ENCODE data around the gene CUBN. TPM values are rescaled to one million over a fixed set of nuclear protein-coding genes. Genes with fewer than 3 reads are reported as not detected.

Gene CUBN
- polyA plus RNA-seq, 2 of the 4 experiments (the other 2 are of a cell fraction): 0.08 to 0.28 TPM

DNA sequence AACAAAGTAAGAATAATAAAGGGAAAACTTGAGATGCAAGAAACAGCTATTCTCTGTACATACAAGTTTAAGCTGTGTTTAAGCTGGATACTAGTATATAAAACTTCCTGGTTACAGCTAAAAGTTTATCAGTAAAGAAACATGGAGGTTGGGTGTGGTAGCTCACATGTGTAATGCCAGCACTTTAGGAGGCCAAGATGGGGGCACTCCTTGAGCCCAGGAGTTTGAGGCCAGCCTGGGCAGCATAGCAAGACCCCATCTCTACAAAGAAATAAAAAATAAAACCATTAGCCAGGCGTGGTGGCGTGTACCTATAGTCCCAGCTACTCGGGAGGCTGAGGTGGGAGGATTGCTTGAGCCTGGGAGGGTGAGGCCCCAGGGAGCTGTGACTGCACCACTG, 315.6 kb downstream of the CUBN start:
- ChIA-PET POLR2A (no interaction called here), CTCF (interaction anchor here (0.6 to 1.3 kb wide), 4 partner anchors 10 to 912 kb away, joined by 3 to 5 read pairs (median 3); no protein-coding TSS in a partner anchor)
- ATAC-seq (no peak), FAIRE-seq (no peak), DNase-seq (ENCODE audit: low read depth in 1 of 2, low spot score in 1 of 2) (no peak)
- TF ChIP-seq ZSCAN20 (CRISPR knock-in tag; IDR thresholded peaks at IDR 0.05): no peak
- TF ChIP-seq POLR2AphosphoS2 (conservative IDR thresholded peaks at IDR 0.05; ENCODE audit: low read length): no peak
- TF ChIP-seq, protein P1, sequence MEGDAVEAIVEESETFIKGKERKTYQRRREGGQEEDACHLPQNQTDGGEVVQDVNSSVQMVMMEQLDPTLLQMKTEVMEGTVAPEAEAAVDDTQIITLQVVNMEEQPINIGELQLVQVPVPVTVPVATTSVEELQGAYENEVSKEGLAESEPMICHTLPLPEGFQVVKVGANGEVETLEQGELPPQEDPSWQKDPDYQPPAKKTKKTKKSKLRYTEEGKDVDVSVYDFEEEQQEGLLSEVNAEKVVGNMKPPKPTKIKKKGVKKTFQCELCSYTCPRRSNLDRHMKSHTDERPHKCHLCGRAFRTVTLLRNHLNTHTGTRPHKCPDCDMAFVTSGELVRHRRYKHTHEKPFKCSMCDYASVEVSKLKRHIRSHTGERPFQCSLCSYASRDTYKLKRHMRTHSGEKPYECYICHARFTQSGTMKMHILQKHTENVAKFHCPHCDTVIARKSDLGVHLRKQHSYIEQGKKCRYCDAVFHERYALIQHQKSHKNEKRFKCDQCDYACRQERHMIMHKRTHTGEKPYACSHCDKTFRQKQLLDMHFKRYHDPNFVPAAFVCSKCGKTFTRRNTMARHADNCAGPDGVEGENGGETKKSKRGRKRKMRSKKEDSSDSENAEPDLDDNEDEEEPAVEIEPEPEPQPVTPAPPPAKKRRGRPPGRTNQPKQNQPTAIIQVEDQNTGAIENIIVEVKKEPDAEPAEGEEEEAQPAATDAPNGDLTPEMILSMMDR (IDR thresholded peaks at IDR 0.05): no peak
- TF ChIP-seq FOSL2 (IDR thresholded peaks at IDR 0.05): no peak
- TF ChIP-seq FOSL2 (CRISPR knock-in tag; IDR thresholded peaks at IDR 0.05): no peak
- TF ChIP-seq, protein P2, sequence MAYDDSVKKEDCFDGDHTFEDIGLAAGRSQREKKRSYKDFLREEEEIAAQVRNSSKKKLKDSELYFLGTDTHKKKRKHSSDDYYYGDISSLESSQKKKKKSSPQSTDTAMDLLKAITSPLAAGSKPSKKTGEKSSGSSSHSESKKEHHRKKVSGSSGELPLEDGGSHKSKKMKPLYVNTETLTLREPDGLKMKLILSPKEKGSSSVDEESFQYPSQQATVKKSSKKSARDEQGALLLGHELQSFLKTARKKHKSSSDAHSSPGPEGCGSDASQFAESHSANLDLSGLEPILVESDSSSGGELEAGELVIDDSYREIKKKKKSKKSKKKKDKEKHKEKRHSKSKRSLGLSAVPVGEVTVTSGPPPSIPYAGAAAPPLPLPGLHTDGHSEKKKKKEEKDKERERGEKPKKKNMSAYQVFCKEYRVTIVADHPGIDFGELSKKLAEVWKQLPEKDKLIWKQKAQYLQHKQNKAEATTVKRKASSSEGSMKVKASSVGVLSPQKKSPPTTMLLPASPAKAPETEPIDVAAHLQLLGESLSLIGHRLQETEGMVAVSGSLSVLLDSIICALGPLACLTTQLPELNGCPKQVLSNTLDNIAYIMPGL (CRISPR knock-in tag; IDR thresholded peaks at IDR 0.05; ENCODE audit: borderline replicate concordance): no peak
- TF ChIP-seq, protein P3, sequence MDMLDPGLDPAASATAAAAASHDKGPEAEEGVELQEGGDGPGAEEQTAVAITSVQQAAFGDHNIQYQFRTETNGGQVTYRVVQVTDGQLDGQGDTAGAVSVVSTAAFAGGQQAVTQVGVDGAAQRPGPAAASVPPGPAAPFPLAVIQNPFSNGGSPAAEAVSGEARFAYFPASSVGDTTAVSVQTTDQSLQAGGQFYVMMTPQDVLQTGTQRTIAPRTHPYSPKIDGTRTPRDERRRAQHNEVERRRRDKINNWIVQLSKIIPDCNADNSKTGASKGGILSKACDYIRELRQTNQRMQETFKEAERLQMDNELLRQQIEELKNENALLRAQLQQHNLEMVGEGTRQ (IDR thresholded peaks at IDR 0.05): no peak
- TF ChIP-seq RNF2 (IDR thresholded peaks at IDR 0.05; ENCODE audit: borderline replicate concordance, low read depth): no peak
- TF ChIP-seq RCOR1 (IDR thresholded peaks at IDR 0.05; ENCODE audit: low read depth, low read length): no peak
- no peak for TF ChIP-seq MAFK (IDR thresholded peaks at IDR 0.05; ENCODE audit: partially characterized antibody)
- TF ChIP-seq, protein P4, sequence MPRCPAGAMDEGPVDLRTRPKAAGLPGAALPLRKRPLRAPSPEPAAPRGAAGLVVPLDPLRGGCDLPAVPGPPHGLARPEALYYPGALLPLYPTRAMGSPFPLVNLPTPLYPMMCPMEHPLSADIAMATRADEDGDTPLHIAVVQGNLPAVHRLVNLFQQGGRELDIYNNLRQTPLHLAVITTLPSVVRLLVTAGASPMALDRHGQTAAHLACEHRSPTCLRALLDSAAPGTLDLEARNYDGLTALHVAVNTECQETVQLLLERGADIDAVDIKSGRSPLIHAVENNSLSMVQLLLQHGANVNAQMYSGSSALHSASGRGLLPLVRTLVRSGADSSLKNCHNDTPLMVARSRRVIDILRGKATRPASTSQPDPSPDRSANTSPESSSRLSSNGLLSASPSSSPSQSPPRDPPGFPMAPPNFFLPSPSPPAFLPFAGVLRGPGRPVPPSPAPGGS (IDR thresholded peaks at IDR 0.05): no peak
- no peaks in the 10 kb centered on the region for H3K9me3 ChIP-seq
- H3K4me1 ChIP-seq: peaks cover 16% of the 10 kb centered on the region
- H3K27ac ChIP-seq: no peak overlapping the region
- 97% methylated on average over 3 of the region's 3 CpGs for WGBS (ENCODE audit: missing lambda C conversion rate)
- no peak overlapping the region for H3K4me3 ChIP-seq
- H3K4me2 ChIP-seq: no peak overlapping the region

DNA sequence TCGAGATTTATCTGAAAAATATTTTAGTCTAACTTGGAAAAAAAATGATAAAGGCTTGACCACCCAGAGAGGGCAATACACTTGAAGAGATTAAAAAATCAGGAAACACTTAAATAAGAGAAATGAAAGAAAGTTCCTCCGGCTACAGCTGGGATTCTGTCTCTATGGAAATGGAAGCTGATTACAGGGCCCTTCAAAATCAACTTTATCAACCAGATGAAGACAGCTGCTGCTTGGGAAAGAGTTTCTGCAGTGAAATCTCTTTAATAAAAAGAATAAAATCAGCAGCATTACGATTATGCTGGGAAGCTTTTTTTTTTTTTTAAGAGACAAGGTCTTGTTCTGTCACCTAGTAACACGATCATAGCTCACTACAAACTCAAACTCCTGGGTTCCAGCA, 316.9 kb downstream of the CUBN start:
- no peak overlapping the region for H3K4me3 ChIP-seq
- POLR2A ChIA-PET: no interaction called here
- TF ChIP-seq FOXS1 (CRISPR knock-in tag; IDR thresholded peaks at IDR 0.05): no peak
- TF ChIP-seq HOXB13 (CRISPR knock-in tag; IDR thresholded peaks at IDR 0.05; ENCODE audit: low read depth): no peak
- TF ChIP-seq, protein P3 (IDR thresholded peaks at IDR 0.05): no peak
- TF ChIP-seq ZSCAN20 (CRISPR knock-in tag; IDR thresholded peaks at IDR 0.05): no peak
- no peak for TF ChIP-seq JUN (IDR thresholded peaks at IDR 0.05)
- no peak for TF ChIP-seq ZC3H11A (IDR thresholded peaks at IDR 0.05)
- TF ChIP-seq ZNF302 (CRISPR knock-in tag; IDR thresholded peaks at IDR 0.05): no peak
- no peak for TF ChIP-seq NR3C1 (IDR thresholded peaks at IDR 0.05)
- H3K27ac ChIP-seq: no peak overlapping the region
- no peaks in the 10 kb centered on the region for H3K9me3 ChIP-seq
- WGBS (ENCODE audit: missing lambda C conversion rate): 86% methylated on average over 4 of the region's 4 CpGs
- DNase-seq (ENCODE audit: low read depth in 1 of 2, low spot score in 1 of 2) (no peak), FAIRE-seq (no peak), ATAC-seq (no peak)
- H3K4me1 ChIP-seq: peaks cover 11% of the 10 kb centered on the region; the same call in 2 of the 3 replicates
- H3K4me2 ChIP-seq: no peak overlapping the region
- CTCF ChIA-PET: interaction anchor here (1.3 to 2.2 kb wide), 2 partner anchors 8 to 15 kb away, joined by 3 to 11 read pairs; no protein-coding TSS in a partner anchor
